NOMO-1 treated with DMSO at 0.1 percent for 48 hours (cell line): Measurements from ENCODE around the gene PARP4.
"Not testable (repeated sequence)": the region's sequence is repeated elsewhere in the genome, so short reads cannot be mapped to it uniquely, and the experiment has no call there.

ENCODE experiments used
- DNase-seq: peaks from one replicate; lab custom pipeline; 2025; ENCODE audit not compliant: unreplicated experiment; lab: John Stamatoyannopoulos, UW

Gene PARP4

DNA sequence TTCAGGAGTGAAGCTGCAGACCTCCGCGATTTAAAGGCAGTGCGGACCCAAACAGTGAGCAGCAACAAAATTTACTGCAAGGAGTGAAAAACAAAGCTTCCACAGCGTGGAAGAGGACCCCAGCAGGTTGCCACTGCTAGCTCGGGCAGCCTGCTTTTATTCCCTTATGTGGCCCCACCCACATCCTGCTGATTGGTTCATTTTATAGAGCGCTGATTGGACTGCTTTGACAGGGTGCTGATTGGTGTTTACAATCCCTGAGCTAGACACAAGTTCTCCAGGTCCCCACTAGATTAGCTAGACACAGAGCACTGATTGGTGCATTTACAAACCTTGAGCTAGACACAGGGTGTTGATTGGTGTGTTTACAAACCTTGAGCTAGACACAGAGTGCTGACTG is 6.3 kb downstream of the PARP4 start:
- not testable (repeated sequence) for DNase-seq

DNA sequence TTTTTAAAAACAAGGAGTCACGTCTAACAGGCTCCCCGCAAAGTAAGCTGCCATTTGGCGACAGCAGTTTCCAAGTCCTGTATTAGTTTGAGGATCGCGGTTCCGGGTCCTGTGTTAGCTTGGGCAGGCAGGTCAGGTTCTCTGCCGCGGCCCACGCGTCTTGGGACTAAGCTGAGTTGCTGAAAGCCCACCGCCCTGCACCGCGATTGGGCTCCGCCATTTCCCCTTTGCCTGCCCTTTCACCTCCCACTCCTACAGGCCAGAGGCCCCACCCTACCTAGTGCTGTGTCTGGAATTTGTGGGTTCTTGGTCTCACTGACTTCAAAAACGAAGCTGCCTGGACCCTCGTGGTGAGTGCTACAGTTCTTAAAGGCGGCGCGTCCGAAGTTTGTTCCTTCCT is 6.8 kb downstream of the PARP4 start:
- DNase-seq = no peak

DNA sequence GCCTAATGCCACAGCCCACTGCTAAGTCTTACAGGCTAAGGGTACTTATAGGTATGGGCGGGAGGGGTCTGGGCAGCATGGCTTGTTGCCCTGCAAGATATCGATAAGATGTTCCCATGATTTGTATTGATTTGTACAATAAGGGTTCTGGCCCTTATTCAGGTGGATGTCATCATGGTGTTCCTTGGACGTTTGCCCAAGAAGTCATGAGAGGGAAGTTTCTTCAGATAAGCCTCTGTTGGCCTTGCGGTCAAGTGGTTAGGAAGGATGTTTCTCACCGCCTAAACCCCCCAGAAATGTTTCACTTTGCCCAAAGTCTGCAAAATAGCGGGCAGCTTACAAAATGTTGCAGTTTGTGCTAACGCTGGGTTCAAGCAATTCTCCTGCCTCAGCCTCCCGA is 7.3 kb downstream of the PARP4 start:
- DNase-seq = no peak

DNA sequence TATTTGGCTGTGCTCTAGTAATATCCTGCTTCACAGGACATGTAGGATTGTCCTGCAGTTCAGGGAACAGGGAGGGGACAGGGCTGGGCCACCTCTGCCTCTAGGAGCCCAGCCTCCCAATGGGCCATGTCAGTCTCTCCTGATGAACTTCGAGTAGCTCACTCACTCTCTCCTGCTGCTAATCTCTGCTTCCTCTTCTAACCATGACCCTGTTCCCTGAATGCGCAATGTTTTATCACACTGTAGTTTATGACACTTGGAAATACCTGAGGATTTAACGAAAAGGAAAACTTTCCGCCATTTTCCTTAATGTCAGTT is 9.2 kb downstream of the PARP4 start:
- no peak for DNase-seq

DNA sequence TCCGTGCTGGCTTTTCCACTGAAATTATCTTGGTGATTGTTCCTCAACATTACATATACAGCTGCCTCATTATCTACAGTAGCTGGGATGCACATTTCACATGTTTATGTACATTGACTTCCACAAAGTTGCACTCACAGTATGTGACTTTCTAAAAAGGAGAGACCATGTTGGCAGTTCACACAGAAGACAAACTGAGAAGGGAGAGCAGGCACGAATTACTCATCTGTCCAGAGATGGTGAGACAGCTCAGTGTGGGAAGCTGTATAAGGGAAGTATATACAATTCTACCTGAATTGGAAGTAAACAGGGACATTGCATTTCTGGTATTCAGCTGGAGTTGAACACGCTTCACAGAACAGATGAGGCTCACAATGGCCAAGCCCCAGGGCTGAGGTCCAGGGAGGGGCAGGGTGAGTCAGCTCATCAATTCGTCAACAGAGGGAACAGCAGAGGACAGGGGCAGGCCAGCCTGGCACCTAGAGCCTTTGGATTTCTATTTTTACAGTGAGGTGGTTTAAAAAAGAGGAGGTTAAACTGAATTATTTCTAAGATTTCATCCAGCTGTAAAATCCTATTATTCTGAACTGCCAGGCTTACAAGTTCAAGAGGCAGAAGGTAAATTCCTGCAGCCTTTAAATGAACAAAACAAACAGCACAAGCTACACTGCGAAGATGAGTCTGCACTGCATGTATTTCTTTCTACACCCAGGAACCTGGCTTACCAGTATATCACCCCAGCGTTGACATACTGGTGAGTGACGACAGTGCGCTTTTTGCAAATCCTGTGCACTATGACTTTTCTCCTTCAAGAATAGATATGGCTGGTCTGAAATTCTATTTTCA is 9.8 kb downstream of the PARP4 start:
- DNase-seq = no peak

DNA sequence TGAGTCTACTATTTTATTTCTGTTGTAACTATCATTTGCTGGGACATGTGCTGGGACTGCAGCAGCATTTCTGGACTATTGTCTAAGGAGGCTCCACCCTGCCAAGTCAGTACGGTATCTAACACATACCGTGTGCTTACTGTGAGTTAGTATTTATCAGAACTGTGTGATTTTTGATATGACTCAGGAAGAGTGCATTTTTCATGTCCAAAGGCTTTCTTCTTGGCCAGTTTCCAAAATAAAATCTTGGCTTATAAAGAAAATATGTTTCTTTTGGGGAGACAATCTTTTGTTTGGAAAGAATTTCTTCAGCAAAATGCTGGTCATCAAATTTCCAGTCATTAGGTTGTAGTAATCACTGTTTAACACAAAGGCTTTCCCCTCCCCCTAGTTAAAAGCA is 11.6 kb downstream of the PARP4 start:
- no peak for DNase-seq

DNA sequence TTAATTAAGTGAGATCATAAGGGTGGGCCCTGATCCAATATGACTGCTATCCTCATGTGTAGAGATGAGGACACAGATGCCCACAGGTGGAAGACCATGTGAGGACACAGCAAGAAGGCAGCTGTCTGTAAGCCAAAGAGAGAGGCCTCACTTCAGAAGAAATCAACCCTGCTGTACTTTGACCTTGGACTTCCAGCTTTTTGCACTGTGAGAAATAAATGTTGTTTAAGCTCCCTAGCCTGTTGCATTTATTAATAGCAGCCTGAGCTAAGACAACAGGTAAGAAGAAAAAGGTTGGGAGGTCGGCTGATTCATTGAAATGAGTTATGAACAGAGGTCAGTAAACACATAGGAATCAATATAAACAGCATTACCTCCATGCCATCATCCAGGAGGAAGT is 14.8 kb downstream of the PARP4 start:
- no peak for DNase-seq

DNA sequence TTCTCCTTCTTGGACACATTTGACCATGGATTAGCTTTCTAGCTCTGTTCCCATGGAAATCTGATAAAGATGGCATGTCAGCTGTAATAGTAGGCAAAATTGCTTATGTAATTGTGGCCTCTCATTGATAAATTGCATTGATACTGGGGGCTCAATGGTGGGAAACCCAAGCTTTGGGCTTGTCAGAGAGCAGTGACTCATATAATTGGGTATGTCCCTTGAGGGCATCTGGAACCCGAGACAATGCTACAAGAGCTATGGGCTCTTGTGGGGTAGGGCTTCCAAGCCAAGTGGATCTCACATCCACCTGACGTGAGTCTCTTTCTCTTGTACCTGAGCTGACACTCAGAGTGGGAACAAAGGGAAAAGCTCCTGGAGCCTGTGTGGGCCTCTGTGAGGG is 16.3 kb downstream of the PARP4 start:
- DNase-seq = not testable (repeated sequence)

DNA sequence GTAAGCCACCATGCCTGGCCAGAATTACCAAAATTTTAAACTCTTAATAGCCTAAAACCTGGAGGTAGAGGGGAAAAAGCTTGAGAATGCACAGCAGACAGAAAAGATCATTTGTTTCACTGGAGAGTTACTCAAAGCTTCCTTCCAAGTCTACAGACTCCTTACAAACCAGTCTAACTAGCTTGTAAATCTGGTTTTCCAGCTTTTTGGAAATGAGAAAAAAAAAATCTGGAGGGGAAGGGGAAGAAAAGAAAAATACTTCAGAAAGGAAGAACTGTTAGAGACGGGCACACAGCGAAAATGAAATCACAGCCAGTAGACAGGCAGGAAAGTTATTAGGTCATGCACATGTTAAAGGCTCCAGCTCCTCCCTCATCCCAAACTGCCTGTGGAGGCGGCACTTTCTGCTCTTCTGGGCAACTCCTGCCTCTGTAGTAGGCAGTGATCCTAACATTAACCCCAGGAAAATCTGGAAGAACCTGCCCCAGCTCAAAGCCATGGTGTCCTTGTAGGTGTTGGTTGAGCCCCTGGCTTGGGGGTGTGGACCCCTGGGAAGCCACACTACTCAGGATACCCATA is 17.3 kb downstream of the PARP4 start:
- DNase-seq = no peak

DNA sequence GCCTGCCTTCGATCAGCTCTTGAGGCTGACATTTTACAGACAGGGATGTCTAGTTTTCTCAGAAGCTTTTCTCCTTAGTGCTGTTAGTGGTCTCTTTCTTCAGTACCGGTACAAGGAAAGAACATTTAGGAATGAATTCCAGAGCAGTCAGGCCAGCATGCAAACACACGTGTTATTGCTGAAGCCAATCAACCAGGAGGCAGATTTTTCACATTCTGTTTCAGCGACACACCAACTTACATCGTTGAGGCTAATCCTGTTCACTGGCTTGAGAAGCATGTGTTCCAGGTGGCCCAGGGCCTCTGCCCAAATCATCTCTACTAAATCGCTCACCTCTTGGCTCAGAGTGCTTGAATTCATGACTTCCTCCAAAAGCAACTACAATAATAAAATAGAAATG is 19.2 kb downstream of the PARP4 start:
- no peak for DNase-seq

DNA sequence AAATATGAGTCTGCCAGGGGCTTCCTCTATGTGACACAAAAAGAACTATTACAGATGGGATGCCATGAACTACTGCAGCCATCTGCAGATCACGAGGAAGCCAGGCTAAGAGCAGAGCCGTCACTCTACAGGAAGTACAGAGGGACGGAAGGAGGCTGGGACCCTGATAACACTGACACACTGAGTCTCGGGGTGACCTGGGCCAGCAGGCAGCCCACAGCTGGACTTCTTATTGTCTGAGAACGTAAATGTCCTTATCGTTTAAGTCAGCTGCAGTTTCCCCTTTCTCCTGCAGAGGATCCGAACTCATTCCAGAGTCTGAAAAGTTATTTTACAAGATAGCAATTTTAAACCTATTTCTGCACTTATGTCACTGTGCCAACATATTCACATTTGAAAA is 20.7 kb downstream of the PARP4 start:
- DNase-seq = no peak

DNA sequence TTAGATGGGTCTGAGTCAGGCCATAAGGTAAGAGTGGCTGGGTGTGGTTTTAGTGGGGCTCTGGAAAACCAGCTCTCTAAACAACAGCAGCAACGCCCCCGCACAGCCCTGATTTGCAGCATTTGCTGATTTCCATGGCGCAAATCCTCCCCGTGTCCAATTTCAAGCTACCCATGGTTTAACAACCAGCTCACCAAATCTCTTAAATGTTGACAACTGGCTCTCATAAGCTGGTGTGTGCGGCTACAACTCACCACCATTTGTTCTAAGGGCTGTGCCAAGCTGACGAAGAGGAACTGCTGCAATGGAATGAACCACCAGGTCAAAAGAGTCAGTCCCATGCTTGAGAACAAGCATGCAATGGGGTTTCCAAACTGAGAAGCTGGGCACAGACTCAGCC is 22.9 kb downstream of the PARP4 start:
- DNase-seq = no peak

DNA sequence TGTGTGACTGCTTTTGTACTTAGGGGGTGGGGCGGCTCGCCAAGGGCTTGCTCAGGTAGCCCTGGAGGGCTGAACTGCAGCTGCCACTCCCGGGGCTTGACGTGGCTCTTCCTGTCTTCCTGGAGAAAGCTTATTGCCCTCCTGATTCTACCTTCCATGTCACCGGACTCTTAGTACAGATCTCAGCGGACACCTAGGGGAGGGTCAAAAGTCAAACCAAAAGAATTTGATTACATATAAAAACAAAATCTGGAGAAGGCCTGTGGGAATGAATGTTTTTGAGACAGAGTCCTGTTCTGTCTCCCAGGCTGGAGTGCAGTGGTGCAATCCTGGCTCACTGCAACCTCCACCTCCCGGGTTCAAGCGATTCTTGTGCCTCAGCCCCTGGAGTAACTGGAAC is 24.5 kb downstream of the PARP4 start:
- not testable (repeated sequence) for DNase-seq

DNA sequence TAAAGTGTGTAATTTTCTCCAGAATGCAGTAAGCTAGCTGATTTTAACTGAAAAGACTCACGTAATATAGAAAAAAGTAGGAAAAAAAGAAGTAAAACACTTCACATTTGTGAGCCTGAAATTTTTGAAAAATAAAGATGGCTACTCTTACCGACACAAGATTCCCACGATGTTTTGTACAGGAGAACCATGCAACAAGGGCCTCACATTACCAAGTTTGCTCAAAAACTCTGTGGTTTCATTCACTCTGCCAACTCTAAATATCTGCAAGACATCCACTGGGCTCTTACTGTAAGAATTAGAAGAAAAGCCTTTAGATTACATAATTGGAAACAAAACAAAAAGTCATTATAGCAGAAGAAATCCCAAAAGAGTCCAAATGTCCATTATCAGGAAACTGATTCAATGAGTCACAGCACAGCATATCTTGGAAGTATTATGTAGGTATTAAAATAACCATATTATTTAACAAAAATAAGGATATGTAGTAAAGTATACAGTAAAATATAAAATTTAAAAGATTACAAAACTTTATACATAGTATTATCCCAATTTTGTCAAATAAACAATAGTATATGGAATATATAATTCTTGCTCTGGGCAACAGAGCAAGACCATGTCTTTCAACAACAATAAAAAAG is 26.4 kb downstream of the PARP4 start:
- not testable (repeated sequence) for DNase-seq

DNA sequence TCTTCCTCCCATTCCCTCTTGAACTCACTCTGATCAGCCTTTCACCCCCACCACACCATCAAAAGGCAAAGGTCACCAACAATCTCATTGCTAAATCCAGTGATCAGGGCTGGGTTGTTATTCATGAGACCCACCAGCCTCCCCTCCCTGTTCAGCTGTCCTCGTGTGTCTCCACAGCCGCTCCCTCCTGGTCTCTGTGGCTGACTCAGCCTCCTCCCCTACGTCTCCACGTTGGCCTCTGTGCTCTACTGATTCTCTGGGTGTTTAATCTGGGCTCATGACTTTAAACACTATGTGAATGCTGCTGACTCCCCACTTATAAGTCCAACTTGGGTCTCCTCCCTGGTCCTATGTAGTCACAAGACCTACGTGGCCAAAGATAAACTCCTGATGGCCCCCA is 38.9 kb downstream of the PARP4 start:
- DNase-seq = no peak

DNA sequence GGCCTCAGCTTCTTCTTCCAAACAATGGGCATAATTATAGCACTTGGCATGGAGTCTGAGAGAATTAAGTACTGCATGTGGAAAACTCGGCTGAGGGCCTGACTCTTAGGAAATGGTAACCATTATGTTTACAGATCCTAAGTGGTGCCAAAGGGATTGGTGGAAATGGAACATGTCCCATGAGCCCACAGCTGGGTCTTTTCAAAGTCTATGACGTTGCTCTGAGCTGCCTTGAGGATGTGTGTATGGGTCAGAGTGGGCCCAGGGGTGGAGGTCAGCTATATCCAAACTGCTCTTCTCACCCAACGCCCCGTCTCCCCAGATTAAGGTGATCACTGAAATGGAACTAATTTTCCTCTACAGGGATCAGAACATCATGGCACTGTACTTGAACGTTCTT is 40.4 kb downstream of the PARP4 start:
- DNase-seq = not testable (repeated sequence)

DNA sequence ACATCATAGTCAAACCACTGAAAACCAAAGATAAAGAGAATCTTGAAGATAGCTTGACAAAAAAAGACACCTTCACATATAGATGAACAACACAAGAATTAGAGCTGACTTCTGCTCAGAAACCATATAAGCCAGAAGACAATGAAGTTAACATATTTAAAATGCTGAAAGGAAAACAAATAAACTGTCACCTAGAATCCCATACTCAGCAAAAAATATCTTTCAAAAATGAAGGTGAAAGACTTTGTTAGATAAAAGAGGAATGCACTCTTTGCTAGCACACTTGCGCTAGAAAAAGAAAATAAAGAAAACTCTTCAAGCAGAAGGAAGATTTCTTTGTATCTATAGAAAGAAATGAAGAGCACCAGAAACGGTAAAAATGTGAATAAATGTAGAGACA is 49.5 kb downstream of the PARP4 start:
- DNase-seq = no peak

DNA sequence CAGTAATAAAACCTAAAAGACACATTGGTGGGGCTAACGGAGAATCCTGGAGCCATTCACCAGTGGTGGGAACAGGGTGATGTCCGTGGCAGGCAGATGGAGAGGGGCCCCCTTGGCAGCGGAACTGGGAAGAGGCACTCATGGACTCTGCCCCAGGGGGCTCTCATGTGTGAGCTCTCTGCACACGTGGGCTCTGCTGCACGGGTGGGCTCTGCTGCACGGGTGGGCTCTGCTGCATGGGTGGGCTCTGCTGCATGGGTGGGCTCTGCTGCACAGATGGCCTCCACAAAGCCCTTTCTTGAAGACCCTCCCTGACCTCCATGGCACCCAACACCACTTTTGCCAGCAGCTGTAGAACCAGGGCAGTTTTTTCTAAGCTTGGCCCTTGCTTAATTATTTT is 52.3 kb downstream of the PARP4 start:
- DNase-seq = no peak

DNA sequence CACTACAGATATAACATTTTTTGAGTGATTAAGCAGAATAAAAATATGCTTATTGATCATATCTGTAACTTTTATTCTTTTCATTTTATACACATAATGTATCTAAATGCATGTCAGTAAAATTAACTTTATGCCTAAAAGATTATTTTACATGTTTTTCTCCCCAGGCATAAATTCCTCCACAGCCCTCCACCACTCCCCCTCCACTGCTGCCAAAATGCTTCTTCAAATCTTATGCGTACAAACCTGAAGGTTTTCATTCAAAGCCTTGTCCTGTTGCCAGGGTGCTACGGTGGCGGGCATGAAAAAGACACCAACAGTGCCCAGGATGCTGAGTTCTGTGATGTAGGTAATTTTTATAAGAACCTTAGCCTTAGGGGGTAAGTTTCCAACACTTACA is 52.9 kb downstream of the PARP4 start:
- no peak for DNase-seq

DNA sequence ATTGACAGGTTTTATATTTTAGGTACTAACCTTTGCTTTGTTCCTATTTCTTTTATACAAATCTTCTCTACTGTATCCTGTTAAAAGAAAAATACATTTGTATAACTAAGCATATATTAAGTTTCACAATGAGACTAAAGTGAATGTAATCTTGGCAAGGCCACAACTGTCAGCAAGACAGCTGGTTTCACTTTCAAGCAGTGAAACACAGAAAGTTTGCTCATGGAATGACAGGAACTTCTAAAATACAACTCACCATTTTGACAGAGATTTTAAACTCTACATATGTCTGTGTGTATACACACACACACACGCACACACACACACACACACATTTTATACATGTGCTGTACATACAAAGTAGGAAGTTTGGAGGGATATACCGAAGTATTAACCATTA is 53.3 kb downstream of the PARP4 start:
- no peak for DNase-seq

DNA sequence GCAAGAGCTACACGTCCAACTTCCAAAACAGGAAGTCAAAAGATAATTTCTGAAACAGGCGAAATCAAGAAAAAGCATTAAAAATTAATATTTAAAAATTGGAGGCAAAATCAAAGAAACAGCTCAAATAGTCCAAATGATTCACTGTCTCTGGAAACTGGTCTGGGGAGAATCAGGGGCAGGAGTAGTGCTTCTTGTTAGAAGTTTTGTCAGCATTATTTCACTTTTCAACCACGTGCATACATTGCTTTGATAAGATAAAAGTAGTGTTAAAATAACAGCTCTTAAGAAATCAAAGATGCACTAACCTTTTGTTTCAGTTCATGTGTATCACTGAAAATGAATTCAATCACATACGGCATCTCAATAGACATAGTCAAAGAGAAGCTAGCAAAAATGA is 53.8 kb downstream of the PARP4 start:
- no peak for DNase-seq

DNA sequence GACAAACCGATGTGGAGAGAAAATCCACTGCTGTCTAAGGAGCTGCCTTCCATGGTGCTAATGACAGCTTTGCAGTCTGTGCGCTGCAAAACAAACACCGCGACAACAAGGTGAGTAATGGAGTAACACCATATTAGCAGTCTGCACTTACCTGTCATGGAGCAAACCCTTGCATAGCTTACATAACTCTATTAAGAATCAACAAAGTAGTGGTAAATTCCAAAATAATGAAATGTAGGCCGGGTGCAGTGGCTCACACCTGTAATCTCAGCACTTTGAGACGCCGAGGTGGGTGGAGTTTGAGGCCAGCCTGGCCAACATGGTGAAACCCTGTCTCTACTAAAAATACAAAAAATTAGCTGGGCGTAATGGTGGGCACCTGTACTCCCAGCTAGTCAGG is 56.2 kb downstream of the PARP4 start:
- no peak for DNase-seq

DNA sequence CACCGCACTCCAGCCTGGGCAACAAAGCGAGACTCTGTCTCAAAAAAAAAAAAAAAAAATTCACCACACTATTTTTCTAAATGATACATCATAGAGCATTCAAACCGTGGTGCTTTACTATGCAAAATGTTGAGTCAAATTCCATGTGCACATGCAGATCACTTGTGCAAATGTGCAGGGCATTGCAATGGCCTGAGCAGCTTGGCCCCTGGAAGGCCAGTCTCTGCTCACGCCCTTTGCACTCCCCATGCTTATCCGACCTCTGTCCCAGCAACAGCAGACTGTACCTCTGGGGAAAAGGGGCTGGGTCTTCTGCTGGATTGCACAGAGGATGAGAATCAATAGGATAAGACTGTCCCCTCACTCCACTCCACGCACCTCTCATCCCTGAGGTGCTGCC is 58.5 kb downstream of the PARP4 start:
- no peak for DNase-seq
